DOHH2 (cell line): ENCODE results near the gene SHISA5.

ENCODE experiments used
- H3F3A ChIP-seq: fragments of 200-600 bp; sonication (generic), shearing (Covaris generic); 2 replicates; pipeline ENCODE4 v1.6.0; 2016; ENCODE audit warnings: antibody characterized with exemption, mild to moderate bottlenecking; ENCODE audit not compliant: control insufficient read depth, insufficient read depth
- H3K27ac ChIP-seq: fragments of 200-600 bp; sonication (generic); 2 replicates; pipeline ENCODE4 v1.5.1; 2014; ENCODE audit warnings: low read depth, mild to moderate bottlenecking, low read length, moderate library complexity
- H3K27me3 ChIP-seq: fragments of 200-600 bp; sonication (generic); 2 replicates; pipeline ENCODE4 v1.6.1; 2014; ENCODE audit warnings: mild to moderate bottlenecking, low read length, mixed read lengths; ENCODE audit not compliant: control insufficient read depth
- H3K36me3 ChIP-seq: fragments of 200-600 bp; sonication (generic); 2 replicates; pipeline ENCODE4 v1.6.1; 2014; ENCODE audit warnings: mild to moderate bottlenecking, low read length, moderate library complexity, mixed read lengths; ENCODE audit not compliant: control insufficient read depth
- H3K4me1 ChIP-seq: fragments of 200-600 bp; sonication (generic); 2 replicates; pipeline ENCODE4 v1.6.1; 2014; ENCODE audit warnings: mild to moderate bottlenecking, low read length, mixed read lengths; ENCODE audit not compliant: control insufficient read depth
- H3K4me2 ChIP-seq: fragments of 200-600 bp; sonication (generic); 2 replicates; pipeline ENCODE4 v1.6.0; 2014; ENCODE audit warnings: mild to moderate bottlenecking, low read length, moderate library complexity
- H3K4me3 ChIP-seq: fragments of 200-600 bp; sonication (generic); 2 replicates; pipeline ENCODE4 v1.5.1; 2014; ENCODE audit warnings: mild to moderate bottlenecking, low read length, mixed read lengths
- H3K79me2 ChIP-seq: fragments of 200-600 bp; sonication (generic); 2 replicates; pipeline ENCODE4 v1.6.1; 2014; ENCODE audit warnings: mild to moderate bottlenecking, low read length, mixed read lengths; ENCODE audit not compliant: control insufficient read depth
- H3K9me2 ChIP-seq: fragments of 200-600 bp; sonication (generic); replicated peaks from 2 replicates; pipeline ENCODE4 v1.6.1; 2014; ENCODE audit warnings: mild to moderate bottlenecking, low read length, mixed read lengths; ENCODE audit not compliant: control insufficient read depth
- H3K9me3 ChIP-seq: fragments of 200-600 bp; sonication (generic); 2 replicates; pipeline ENCODE4 v1.6.1; 2014; ENCODE audit warnings: antibody characterized with exemption, low read length, mixed read lengths; ENCODE audit not compliant: control insufficient read depth, insufficient read depth
- H4K20me1 ChIP-seq: fragments of 200-600 bp; sonication (generic); 2 replicates; pipeline ENCODE4 v1.6.0; 2014; ENCODE audit warnings: low read depth, mild to moderate bottlenecking, antibody characterized with exemption, low read length, moderate library complexity; ENCODE audit not compliant: control insufficient read depth, insufficient read depth
- EZH2phosphoT487 ChIP-seq: fragments of 200-600 bp; sonication (generic); IDR thresholded peaks from 2 replicates; pipeline ENCODE4 v1.6.1; 2017; ENCODE audit warnings: borderline replicate concordance, mild to moderate bottlenecking, antibody characterized with exemption, low read length, moderate library complexity, mixed read lengths
- TF ChIP-seq, protein P1 (sequence below): fragments of 200-600 bp; sonication (generic); IDR thresholded peaks from one replicate; pipeline ENCODE4 v1.5.1; 2014; ENCODE audit warnings: antibody characterized with exemption, mild to moderate bottlenecking, low read depth, low read length; ENCODE audit not compliant: poor library complexity, severe bottlenecking

The SHISA5 gene

GRCh38 chr3:48536116-48536515 lies 32.1 kb upstream of the SHISA5 start:
- Histone ChIP-seq H3K27ac (no peak overlapping the region), H3K79me2 (no peaks in the 10 kb centered on the region), H3K4me2 (no peak overlapping the region), H3K27me3 (no peaks in the 10 kb centered on the region), H3K9me2 (no peaks in the 10 kb centered on the region), H3K4me3 (no peak overlapping the region), H3K4me1 (no peaks in the 10 kb centered on the region), H4K20me1 (no peaks in the 10 kb centered on the region), H3F3A (no peaks in the 10 kb centered on the region), H3K9me3 (no peaks in the 10 kb centered on the region), H3K36me3 (peaks cover 62% of the 10 kb centered on the region)
- TF ChIP-seq, protein P1, sequence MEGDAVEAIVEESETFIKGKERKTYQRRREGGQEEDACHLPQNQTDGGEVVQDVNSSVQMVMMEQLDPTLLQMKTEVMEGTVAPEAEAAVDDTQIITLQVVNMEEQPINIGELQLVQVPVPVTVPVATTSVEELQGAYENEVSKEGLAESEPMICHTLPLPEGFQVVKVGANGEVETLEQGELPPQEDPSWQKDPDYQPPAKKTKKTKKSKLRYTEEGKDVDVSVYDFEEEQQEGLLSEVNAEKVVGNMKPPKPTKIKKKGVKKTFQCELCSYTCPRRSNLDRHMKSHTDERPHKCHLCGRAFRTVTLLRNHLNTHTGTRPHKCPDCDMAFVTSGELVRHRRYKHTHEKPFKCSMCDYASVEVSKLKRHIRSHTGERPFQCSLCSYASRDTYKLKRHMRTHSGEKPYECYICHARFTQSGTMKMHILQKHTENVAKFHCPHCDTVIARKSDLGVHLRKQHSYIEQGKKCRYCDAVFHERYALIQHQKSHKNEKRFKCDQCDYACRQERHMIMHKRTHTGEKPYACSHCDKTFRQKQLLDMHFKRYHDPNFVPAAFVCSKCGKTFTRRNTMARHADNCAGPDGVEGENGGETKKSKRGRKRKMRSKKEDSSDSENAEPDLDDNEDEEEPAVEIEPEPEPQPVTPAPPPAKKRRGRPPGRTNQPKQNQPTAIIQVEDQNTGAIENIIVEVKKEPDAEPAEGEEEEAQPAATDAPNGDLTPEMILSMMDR = no peak
- TF ChIP-seq EZH2phosphoT487 = no peak

DNA sequence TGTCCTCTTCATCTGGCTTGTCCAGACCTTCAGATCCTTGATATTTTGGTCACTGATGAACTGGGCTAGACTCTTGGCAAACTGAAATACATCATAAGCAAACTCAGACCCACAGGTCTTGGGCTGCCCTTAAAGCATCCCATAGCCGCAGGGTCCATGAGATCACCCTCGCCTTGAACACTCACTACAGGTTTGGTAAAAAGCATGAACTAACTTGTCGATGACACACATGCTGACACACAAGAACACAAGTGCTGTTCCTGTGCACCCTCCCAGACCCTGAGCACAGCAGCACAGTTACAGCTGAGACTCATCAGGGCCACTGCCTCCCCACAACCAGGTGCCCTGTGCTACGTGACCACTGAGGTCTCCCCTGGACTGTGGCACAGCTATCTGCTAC lies 31.6 kb upstream of the SHISA5 start:
- Histone ChIP-seq H3K27ac (no peak overlapping the region), H3K36me3 (peaks cover 64% of the 10 kb centered on the region), H3K9me3 (no peaks in the 10 kb centered on the region)

DNA sequence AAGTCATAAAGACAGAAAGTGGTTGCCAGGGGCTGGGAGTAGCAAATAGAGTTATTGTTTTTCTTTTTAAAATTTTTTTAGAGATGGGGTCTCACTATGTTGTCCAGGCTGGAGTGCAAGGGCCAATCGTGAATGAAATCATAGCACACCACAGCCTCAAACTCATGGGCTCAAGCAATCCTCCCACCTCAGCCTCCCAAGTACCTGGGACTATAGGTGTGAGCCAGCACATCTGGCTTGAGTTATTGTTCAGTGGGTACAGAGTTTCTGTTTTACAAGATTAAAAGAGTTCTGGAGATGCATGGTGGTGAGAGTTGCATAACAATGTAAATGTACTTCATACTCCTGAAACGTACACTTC lies 29.0 kb upstream of the SHISA5 start:
- peaks cover 55% of the 10 kb centered on the region for H3K36me3 ChIP-seq

More for the DNA sequence above, 31.6 kb upstream of the SHISA5 start:
- H3K79me2 ChIP-seq = no peaks in the 10 kb centered on the region
- no peaks in the 10 kb centered on the region for H3K27me3 ChIP-seq
- H3K4me3 ChIP-seq = no peak overlapping the region
- TF ChIP-seq EZH2phosphoT487 = no peak
- TF ChIP-seq, protein P1 = no peak
- no peaks in the 10 kb centered on the region for H3K9me2 ChIP-seq
- H4K20me1 ChIP-seq = no peaks in the 10 kb centered on the region
- no peak overlapping the region for H3K4me2 ChIP-seq
- H3K4me1 ChIP-seq = no peaks in the 10 kb centered on the region
- H3F3A ChIP-seq = no peaks in the 10 kb centered on the region

More for the DNA sequence above, 29.0 kb upstream of the SHISA5 start:
- Histone ChIP-seq H3F3A (no peaks in the 10 kb centered on the region; the same call in 1 of the 2 replicates), H3K9me3 (no peaks in the 10 kb centered on the region), H3K4me2 (no peak overlapping the region), H3K79me2 (no peaks in the 10 kb centered on the region), H3K9me2 (no peaks in the 10 kb centered on the region), H3K27me3 (no peaks in the 10 kb centered on the region), H3K4me1 (no peaks in the 10 kb centered on the region), H4K20me1 (no peaks in the 10 kb centered on the region), H3K4me3 (no peak overlapping the region), H3K27ac (no peak overlapping the region)
- no peak for TF ChIP-seq EZH2phosphoT487
- TF ChIP-seq, protein P1 = no peak
